ENCODE results near the gene SPCS2. TPM values are rescaled to one million over a fixed set of nuclear protein-coding genes. Genes with fewer than 3 reads are reported as not detected.
"Not testable (repeated sequence)": the region's sequence is repeated elsewhere in the genome, so short reads cannot be mapped to it uniquely, and the experiment has no call there.

The SPCS2 gene
- total RNA-seq, 2 experiments from 2014 or later = 124 to 131 TPM

- H3K4me3 Mint-ChIP-seq = no peak overlapping the region
- intact Hi-C loops (cut with DNase I, micrococcal nuclease) = no loop called here
- no peaks in the 10 kb centered on the region for H3K27me3 Mint-ChIP-seq
- H3K27ac Mint-ChIP-seq = no peak overlapping the region
- H3K9me3 Mint-ChIP-seq (ENCODE audit: low read depth) = no peaks in the 10 kb centered on the region
- ChIA-PET CTCF (interaction anchor here (0.6 to 0.8 kb wide), 2 partner anchors 118 to 139 kb away, joined by 3 read pairs; no protein-coding TSS in a partner anchor), POLR2A (no interaction called here)
- H3K36me3 Mint-ChIP-seq (ENCODE audit: low read depth) = peaks cover 35% of the 10 kb centered on the region
- ATAC-seq (no peak), DNase-seq (no peak)
- no peaks in the 10 kb centered on the region for H3K4me1 Mint-ChIP-seq
Observed at GRCh38 chr11:75001686-75002085, 52.6 kb downstream of the SPCS2 start.

DNA sequence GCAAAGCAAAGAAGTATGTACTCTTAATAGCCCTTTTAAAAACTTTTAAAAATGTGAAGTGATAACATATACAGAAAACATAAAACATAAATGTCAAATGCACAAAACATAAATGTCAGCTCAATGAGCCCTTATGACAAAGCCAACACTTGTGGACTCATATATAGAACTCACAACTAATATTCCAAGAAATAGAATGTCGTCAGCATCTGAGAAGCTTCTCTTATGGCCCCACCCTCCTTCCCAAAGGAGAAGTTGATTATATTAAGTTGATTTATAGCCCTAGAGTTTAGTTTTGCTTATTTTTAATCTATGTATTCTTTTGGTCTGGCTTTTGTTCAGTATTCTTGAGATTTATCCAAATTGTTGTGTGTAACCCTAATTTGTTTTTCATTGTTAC is 53.5 kb downstream of the SPCS2 start:
- no peaks in the 10 kb centered on the region for H3K9me3 Mint-ChIP-seq (ENCODE audit: low read depth)
- no peak for ATAC-seq
- POLR2A ChIA-PET = no interaction called here

GRCh38 chr11:75004215-75004614 is 55.1 kb downstream of the SPCS2 start:
- no peak overlapping the region for H3K27ac Mint-ChIP-seq
- H3K4me3 Mint-ChIP-seq = no peak overlapping the region
- DNase-seq (no peak), ATAC-seq (no peak)
- H3K36me3 Mint-ChIP-seq (ENCODE audit: low read depth) = peaks cover 39% of the 10 kb centered on the region
- no peaks in the 10 kb centered on the region for H3K27me3 Mint-ChIP-seq
- ChIA-PET CTCF (interaction anchor here (1.1 kb wide), 1 partner anchor 74 kb away, joined by 4 read pairs; no protein-coding TSS in a partner anchor), POLR2A (interaction anchor here (0.6 kb wide), 1 partner anchor 31 kb away, joined by 3 read pairs; no protein-coding TSS in a partner anchor)
- no peaks in the 10 kb centered on the region for H3K4me1 Mint-ChIP-seq
- H3K9me3 Mint-ChIP-seq (ENCODE audit: low read depth) = no peaks in the 10 kb centered on the region
- intact Hi-C loops (cut with DNase I, micrococcal nuclease) = no loop called here

More for the DNA sequence above, 53.5 kb downstream of the SPCS2 start:
- CTCF ChIA-PET = interaction anchor here (0.8 to 1.3 kb wide), 3 partner anchors 19 to 176 kb away, joined by 3 read pairs; no protein-coding TSS in a partner anchor
- Mint-ChIP-seq H3K4me1 (no peaks in the 10 kb centered on the region), H3K27me3 (no peaks in the 10 kb centered on the region), H3K27ac (no peak overlapping the region), H3K36me3 (ENCODE audit: low read depth) (peaks cover 37% of the 10 kb centered on the region), H3K4me3 (no peak overlapping the region)
- no peak for DNase-seq
- intact Hi-C loops (cut with DNase I, micrococcal nuclease) = no loop called here

DNA sequence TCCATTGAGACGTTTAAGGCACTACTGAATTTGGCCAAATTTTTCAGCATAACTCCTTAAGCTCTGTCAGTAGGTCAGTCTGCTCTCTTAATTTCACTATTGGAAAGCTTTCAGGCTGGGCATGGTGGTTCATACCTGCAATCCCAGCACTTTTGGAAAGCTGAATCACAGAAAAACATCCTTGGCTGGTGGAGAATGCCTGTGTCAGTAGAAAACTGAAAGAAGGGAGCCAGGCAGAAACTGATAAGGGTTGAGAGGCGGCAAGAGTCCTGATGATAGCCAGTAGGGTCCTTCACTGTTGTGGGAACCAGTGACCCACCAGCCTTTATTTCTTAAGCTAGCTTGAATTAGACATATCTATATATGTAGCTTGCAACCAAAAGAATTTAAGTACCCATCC is 62.3 kb downstream of the SPCS2 start:
- DNase-seq = no peak
- ATAC-seq = no peak
- Mint-ChIP-seq H3K4me1 (no peaks in the 10 kb centered on the region), H3K36me3 (ENCODE audit: low read depth) (peaks cover 21% of the 10 kb centered on the region), H3K9me3 (ENCODE audit: low read depth) (no peaks in the 10 kb centered on the region), H3K27me3 (no peaks in the 10 kb centered on the region), H3K4me3 (no peak overlapping the region), H3K27ac (no peak overlapping the region)
- ChIA-PET CTCF (interaction anchor here (1.1 to 2.2 kb wide), 3 partner anchors 12 to 129 kb away, joined by 3 to 8 read pairs (median 4); no protein-coding TSS in a partner anchor), POLR2A (no interaction called here)
- intact Hi-C loops (cut with DNase I, micrococcal nuclease) = no loop called here

- no peaks in the 10 kb centered on the region for H3K9me3 Mint-ChIP-seq (ENCODE audit: low read depth)
- CTCF ChIA-PET = interaction anchor here (1.1 to 2.2 kb wide), 3 partner anchors 11 to 128 kb away, joined by 3 to 8 read pairs (median 4); no protein-coding TSS in a partner anchor
- H3K27ac Mint-ChIP-seq = no peak overlapping the region
- no peak overlapping the region for H3K4me3 Mint-ChIP-seq
- H3K36me3 Mint-ChIP-seq (ENCODE audit: low read depth) = peaks cover 16% of the 10 kb centered on the region
- ATAC-seq (no peak), DNase-seq (no peak)
- intact Hi-C loops (cut with DNase I, micrococcal nuclease) = no loop called here
- POLR2A ChIA-PET = no interaction called here
- H3K4me1 Mint-ChIP-seq = no peaks in the 10 kb centered on the region
- H3K27me3 Mint-ChIP-seq = no peaks in the 10 kb centered on the region
Observed at GRCh38 chr11:75011872-75012271, 62.8 kb downstream of the SPCS2 start.

- no peak overlapping the region for H3K27ac Mint-ChIP-seq
- H3K36me3 Mint-ChIP-seq (ENCODE audit: low read depth) = peaks cover 9% of the 10 kb centered on the region
- DNase-seq (peak; percentile 35), ATAC-seq (peak; percentile 66)
- no peaks in the 10 kb centered on the region for H3K27me3 Mint-ChIP-seq
- no peak overlapping the region for H3K4me3 Mint-ChIP-seq
- ChIA-PET CTCF (interaction anchor here (1.5 to 2.2 kb wide), 2 partner anchors 9 to 10 kb away, joined by 7 to 8 read pairs; no protein-coding TSS in a partner anchor), POLR2A (no interaction called here)
- intact Hi-C loops (cut with DNase I, micrococcal nuclease) = no loop called here
- H3K9me3 Mint-ChIP-seq (ENCODE audit: low read depth) = no peaks in the 10 kb centered on the region
- H3K4me1 Mint-ChIP-seq = no peaks in the 10 kb centered on the region
Observed at GRCh38 chr11:75013051-75013450, 64.0 kb downstream of the SPCS2 start.

DNA sequence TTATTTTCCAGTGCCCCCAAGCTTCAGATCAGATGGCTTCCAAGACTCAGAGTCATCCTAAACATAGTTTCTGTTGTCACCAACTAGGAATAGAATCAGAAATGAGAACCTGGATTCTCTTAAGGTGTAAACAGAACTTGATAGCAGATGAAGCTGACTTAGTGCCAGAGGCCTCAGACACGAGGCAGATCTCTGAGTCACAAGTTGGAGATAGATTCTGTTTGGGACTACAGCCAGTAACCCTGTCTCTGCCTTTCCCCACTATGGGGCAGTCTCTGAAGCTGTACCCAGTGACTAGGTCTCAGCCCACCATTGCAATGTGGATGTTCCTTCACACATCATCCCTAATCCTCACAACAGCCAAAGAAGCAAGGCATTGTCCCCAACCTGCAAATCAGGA is 65.1 kb downstream of the SPCS2 start:
- Mint-ChIP-seq H3K9me3 (ENCODE audit: low read depth) (peaks cover 3% of the 10 kb centered on the region), H3K36me3 (ENCODE audit: low read depth) (peaks cover 14% of the 10 kb centered on the region), H3K4me1 (no peaks in the 10 kb centered on the region), H3K27me3 (no peaks in the 10 kb centered on the region), H3K4me3 (no peak overlapping the region), H3K27ac (no peak overlapping the region)
- ATAC-seq = no peak
- intact Hi-C loops (cut with DNase I, micrococcal nuclease) = no loop called here
- DNase-seq = no peak
- ChIA-PET POLR2A (no interaction called here), CTCF (interaction anchor here (0.7 to 1.6 kb wide), 5 partner anchors 8 to 1220 kb away, joined by 3 to 7 read pairs (median 3); no protein-coding TSS in a partner anchor)

DNA sequence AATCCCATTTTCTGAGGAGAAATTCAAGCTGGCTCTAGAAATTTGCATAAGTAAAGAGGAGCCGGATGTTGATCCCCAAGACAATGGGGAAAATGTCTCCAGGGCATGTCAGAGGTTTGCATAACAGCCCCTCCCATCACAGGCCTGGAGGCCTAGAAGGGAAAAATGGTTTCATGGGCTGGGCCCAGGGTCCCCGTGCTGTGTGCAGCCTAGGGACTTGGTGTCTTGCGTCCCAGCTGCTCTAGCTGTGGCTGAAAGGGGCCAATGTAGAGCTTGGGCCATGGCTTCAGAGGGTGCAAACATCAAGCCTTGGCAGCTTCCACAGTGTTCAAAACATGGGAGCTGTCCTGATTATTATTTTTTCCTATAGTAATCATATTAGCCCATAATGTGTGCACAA is 70.1 kb downstream of the SPCS2 start:
- H3K4me3 Mint-ChIP-seq; H3K9me3 Mint-ChIP-seq (ENCODE audit: low read depth); H3K27me3 Mint-ChIP-seq; ATAC-seq; H3K4me1 Mint-ChIP-seq; POLR2A ChIA-PET; intact Hi-C loops (cut with DNase I, micrococcal nuclease); H3K36me3 Mint-ChIP-seq (ENCODE audit: low read depth); H3K27ac Mint-ChIP-seq; DNase-seq: not testable (repeated sequence)
- CTCF ChIA-PET = interaction anchor here (0.6 kb wide), 1 partner anchor 1654 kb away, joined by 3 read pairs; no protein-coding TSS in a partner anchor

- H3K4me3 Mint-ChIP-seq; H3K36me3 Mint-ChIP-seq (ENCODE audit: low read depth); H3K27me3 Mint-ChIP-seq; POLR2A ChIA-PET; H3K9me3 Mint-ChIP-seq (ENCODE audit: low read depth); DNase-seq; ATAC-seq; H3K4me1 Mint-ChIP-seq; H3K27ac Mint-ChIP-seq; intact Hi-C loops (cut with DNase I, micrococcal nuclease): not testable (repeated sequence)
- CTCF ChIA-PET = interaction anchor here (1.2 to 4.2 kb wide), 4 partner anchors 28 to 227 kb away, joined by 5 to 58 read pairs (median 25); no protein-coding TSS in a partner anchor
Observed at GRCh38 chr11:75020328-75020727, 71.3 kb downstream of the SPCS2 start.

- H3K36me3 Mint-ChIP-seq (ENCODE audit: low read depth) = peaks cover 5% of the 10 kb centered on the region
- no peaks in the 10 kb centered on the region for H3K27me3 Mint-ChIP-seq
- H3K9me3 Mint-ChIP-seq (ENCODE audit: low read depth) = peaks cover 3% of the 10 kb centered on the region
- no peak for ATAC-seq
- no peak overlapping the region for H3K4me3 Mint-ChIP-seq
- intact Hi-C loops (cut with DNase I, micrococcal nuclease) = loop anchor here in 1 of 2 experiments (2.0 kb wide), 1 partner anchor 93 kb away; no protein-coding TSS in a partner anchor
- ChIA-PET POLR2A (interaction anchor here (0.5 to 0.9 kb wide), 2 partner anchors 9 to 317 kb away, joined by 3 read pairs; no protein-coding TSS in a partner anchor), CTCF (interaction anchor here (0.6 to 5.3 kb wide), 34 partner anchors 8 to 253 kb away, joined by 3 to 58 read pairs (median 4); no protein-coding TSS in a partner anchor)
- no peaks in the 10 kb centered on the region for H3K4me1 Mint-ChIP-seq
- no peak overlapping the region for H3K27ac Mint-ChIP-seq
- no peak for DNase-seq
Observed at GRCh38 chr11:75022296-75022695, 73.2 kb downstream of the SPCS2 start.

- H3K9me3 Mint-ChIP-seq (ENCODE audit: low read depth) = peaks cover 3% of the 10 kb centered on the region
Observed at GRCh38 chr11:75022759-75023396, 73.8 kb downstream of the SPCS2 start.

More at GRCh38 chr11:75022759-75023396, 73.8 kb downstream of the SPCS2 start:
- ATAC-seq = peak; percentile 91
- CTCF ChIA-PET = interaction anchor here (0.6 to 5.3 kb wide), 33 partner anchors 8 to 370 kb away, joined by 3 to 58 read pairs (median 4); no protein-coding TSS in a partner anchor
- H3K27me3 Mint-ChIP-seq = no peaks in the 10 kb centered on the region
- intact Hi-C loops (cut with DNase I, micrococcal nuclease) = loop anchor here (1.0 to 2.0 kb wide), 5 partner anchors 94 to 225 kb away; no protein-coding TSS in a partner anchor
- H3K4me3 Mint-ChIP-seq = no peak overlapping the region
- POLR2A ChIA-PET = interaction anchor here (0.9 kb wide), 1 partner anchor 8 kb away, joined by 3 read pairs; no protein-coding TSS in a partner anchor
- peaks cover 5% of the 10 kb centered on the region for H3K36me3 Mint-ChIP-seq (ENCODE audit: low read depth)
- DNase-seq = peak; percentile 86
- no peak overlapping the region for H3K27ac Mint-ChIP-seq
- H3K4me1 Mint-ChIP-seq = no peaks in the 10 kb centered on the region

Data from activated CD4-positive, alpha-beta T cell treated with anti-CD3 and anti-CD28 coated beads for 36 hours (primary cell).